ENCODE data around the gene UBR3. TPM values are rescaled to one million over a fixed set of nuclear protein-coding genes. Genes with fewer than 3 reads are reported as not detected.

The UBR3 gene
- total and polyA plus RNA-seq, 2 experiments from 2014 or later = 10.7 to 28.0 TPM

- no peak for TF ChIP-seq REST (IDR thresholded peaks at IDR 0.05; ENCODE audit: unreplicated experiment)
- TF ChIP-seq EZH2phosphoT487 (IDR thresholded peaks at IDR 0.05; ENCODE audit: unreplicated experiment) = no peak
- no peak for TF ChIP-seq CTCF (conservative IDR thresholded peaks at IDR 0.05; ENCODE audit: low read depth in 2 of 2)
- no peak for TF ChIP-seq CREB1 (CRISPR knock-in tag; IDR thresholded peaks at IDR 0.05; ENCODE audit: low read depth)
- TF ChIP-seq EZH2 (IDR thresholded peaks at IDR 0.05; ENCODE audit: low read depth, unreplicated experiment) = no peak
- TF ChIP-seq ZNF114 (CRISPR knock-in tag; IDR thresholded peaks at IDR 0.05) = no peak
- TF ChIP-seq POLR2AphosphoS5 (IDR thresholded peaks at IDR 0.05; ENCODE audit: low read depth) = no peak
- no peak for TF ChIP-seq ZNF331 (CRISPR knock-in tag; IDR thresholded peaks at IDR 0.05; ENCODE audit: low read depth)
- no peak for TF ChIP-seq ETS1 (IDR thresholded peaks at IDR 0.05)
- TF ChIP-seq JUNB (IDR thresholded peaks at IDR 0.05; ENCODE audit: unreplicated experiment) = no peak
These were observed 82.1 kb downstream of the UBR3 start (continued) for GRCh38 chr2:169909376-169909775.

GRCh38 chr2:169910109-169910799, 83.0 kb downstream of the UBR3 start:
- Histone ChIP-seq H3K27ac (ENCODE audit: low read depth) (no peak overlapping the region), H3K36me3 (ENCODE audit: insufficient read depth) (no peaks in the 10 kb centered on the region), H3K79me2 (replicated peaks; ENCODE audit: insufficient read depth) (no peaks in the 10 kb centered on the region), H3K9me2 (ENCODE audit: insufficient read depth) (no peaks in the 10 kb centered on the region), H2AFZ (no peak overlapping the region), H3F3A (replicated peaks; ENCODE audit: low read depth) (no peaks in the 10 kb centered on the region), H3K4me2 (no peak overlapping the region), H4K20me1 (replicated peaks; ENCODE audit: insufficient read depth) (no peaks in the 10 kb centered on the region), H3K27me3 (ENCODE audit: insufficient read depth) (no peaks in the 10 kb centered on the region), H3K4me3 (no peak overlapping the region), H3K4me1 (ENCODE audit: insufficient read depth) (no peaks in the 10 kb centered on the region)
- Mint-ChIP-seq H3K27ac (no peak overlapping the region), H3K27me3 (ENCODE audit: insufficient read depth, low read depth, poor library complexity) (no peaks in the 10 kb centered on the region), H3K36me3 (ENCODE audit: low read depth) (no peaks in the 10 kb centered on the region; the same call in 2 of the 3 replicates), H3K9me3 (no peaks in the 10 kb centered on the region), H3K4me3 (no peak overlapping the region), H3K4me1 (no peaks in the 10 kb centered on the region)
- ATAC-seq = no peak
- DNase-seq (ENCODE audit: low spot score) = no peak
- TF ChIP-seq POLR2AphosphoS5 (IDR thresholded peaks at IDR 0.05; ENCODE audit: low read depth) = no peak
- TF ChIP-seq NANOG (IDR thresholded peaks at IDR 0.05; ENCODE audit: borderline replicate concordance) = no peak
- TF ChIP-seq STAT1 (IDR thresholded peaks at IDR 0.05; ENCODE audit: unreplicated experiment) = no peak
- TF ChIP-seq ZNF114 (CRISPR knock-in tag; IDR thresholded peaks at IDR 0.05) = no peak
- TF ChIP-seq JUNB (IDR thresholded peaks at IDR 0.05; ENCODE audit: unreplicated experiment) = no peak
- TF ChIP-seq CTCF (conservative IDR thresholded peaks at IDR 0.05; ENCODE audit: low read depth in 2 of 2) = no peak
- TF ChIP-seq ZNF331 (CRISPR knock-in tag; IDR thresholded peaks at IDR 0.05; ENCODE audit: low read depth) = no peak
- TF ChIP-seq REST (IDR thresholded peaks at IDR 0.05; ENCODE audit: unreplicated experiment) = no peak
- TF ChIP-seq CREB1 (CRISPR knock-in tag; IDR thresholded peaks at IDR 0.05; ENCODE audit: low read depth) = no peak
- TF ChIP-seq ETS1 (IDR thresholded peaks at IDR 0.05) = no peak

Measured in GM23338 (cell line).